ENCODE measurements around the gene TEK.

The TEK gene

DNA sequence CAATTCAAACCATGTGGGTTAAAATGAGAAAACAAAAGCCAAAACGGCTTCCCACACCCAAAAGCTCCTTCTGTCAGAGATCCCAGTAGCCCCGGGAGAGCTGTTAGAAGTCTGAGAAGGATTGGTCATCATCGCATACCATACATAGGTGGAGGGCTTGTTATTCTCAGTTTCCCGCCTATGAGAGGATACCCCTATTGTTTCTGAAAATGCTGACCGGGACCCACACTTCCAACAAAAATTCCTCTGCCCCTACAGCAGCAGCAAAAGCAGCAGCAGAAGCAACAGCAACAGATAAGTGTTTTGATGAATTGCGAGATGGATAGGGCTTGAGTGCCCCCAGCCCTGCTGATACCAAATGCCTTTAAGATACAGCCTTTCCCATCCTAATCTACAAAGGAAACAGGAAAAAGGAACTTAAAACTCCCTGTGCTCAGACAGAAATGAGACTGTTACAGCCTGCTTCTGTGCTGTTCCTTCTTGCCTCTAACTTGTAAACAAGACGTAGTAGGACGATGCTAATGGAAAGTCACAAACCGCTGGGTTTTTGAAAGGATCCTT lies at the start of gene TEK:
Gene TEK (plus strand): TSS at position 245 of the 561 bp plus-strand sequence. CDS start 366 bp downstream, outside the sequence.
- H3K4me1 Mint-ChIP-seq: peaks cover 6% of the 10 kb centered on the region
- H3K27ac Mint-ChIP-seq: peak within 1 kb of the TSS; percentile 47 to 69 (median 58)
- H3K9me3 Mint-ChIP-seq: no peaks in the 10 kb centered on the region
- H3K4me3 Mint-ChIP-seq: peak within 1 kb of the TSS; percentile 62 to 78 (median 76)
- TF ChIP-seq, protein P1, sequence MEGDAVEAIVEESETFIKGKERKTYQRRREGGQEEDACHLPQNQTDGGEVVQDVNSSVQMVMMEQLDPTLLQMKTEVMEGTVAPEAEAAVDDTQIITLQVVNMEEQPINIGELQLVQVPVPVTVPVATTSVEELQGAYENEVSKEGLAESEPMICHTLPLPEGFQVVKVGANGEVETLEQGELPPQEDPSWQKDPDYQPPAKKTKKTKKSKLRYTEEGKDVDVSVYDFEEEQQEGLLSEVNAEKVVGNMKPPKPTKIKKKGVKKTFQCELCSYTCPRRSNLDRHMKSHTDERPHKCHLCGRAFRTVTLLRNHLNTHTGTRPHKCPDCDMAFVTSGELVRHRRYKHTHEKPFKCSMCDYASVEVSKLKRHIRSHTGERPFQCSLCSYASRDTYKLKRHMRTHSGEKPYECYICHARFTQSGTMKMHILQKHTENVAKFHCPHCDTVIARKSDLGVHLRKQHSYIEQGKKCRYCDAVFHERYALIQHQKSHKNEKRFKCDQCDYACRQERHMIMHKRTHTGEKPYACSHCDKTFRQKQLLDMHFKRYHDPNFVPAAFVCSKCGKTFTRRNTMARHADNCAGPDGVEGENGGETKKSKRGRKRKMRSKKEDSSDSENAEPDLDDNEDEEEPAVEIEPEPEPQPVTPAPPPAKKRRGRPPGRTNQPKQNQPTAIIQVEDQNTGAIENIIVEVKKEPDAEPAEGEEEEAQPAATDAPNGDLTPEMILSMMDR (IDR thresholded peaks at IDR 0.05; ENCODE audit: unreplicated experiment in 3 of 3): no peak
- H3K27me3 Mint-ChIP-seq (ENCODE audit: low read depth): no peaks in the 10 kb centered on the region
- no peaks in the 10 kb centered on the region for H3K36me3 Mint-ChIP-seq (ENCODE audit: low read depth)

DNA sequence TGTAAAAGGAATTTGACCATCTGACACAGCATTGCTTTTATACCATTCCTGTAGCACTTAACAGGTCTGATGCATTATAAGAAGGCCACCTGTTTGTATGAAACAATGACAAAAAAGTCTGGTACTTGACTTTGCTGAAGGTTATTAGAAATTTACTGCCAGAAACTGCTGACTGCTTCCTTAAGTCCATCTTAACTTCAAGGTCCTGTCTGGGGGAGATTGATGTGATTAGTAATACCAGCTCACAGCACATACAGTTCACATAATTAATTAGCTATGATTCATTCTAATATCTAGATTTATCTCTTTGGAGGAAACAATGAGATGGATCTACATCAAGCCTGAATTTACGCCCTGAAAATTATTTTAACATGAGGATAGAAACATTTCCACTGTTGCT lies 49.6 kb upstream of the TEK start:
- Mint-ChIP-seq H3K9me3 (no peaks in the 10 kb centered on the region), H3K36me3 (ENCODE audit: low read depth) (peaks cover 32% of the 10 kb centered on the region), H3K4me3 (no peak overlapping the region), H3K4me1 (no peaks in the 10 kb centered on the region), H3K27ac (no peak overlapping the region), H3K27me3 (ENCODE audit: low read depth) (no peaks in the 10 kb centered on the region)
- TF ChIP-seq, protein P1 (IDR thresholded peaks at IDR 0.05; ENCODE audit: unreplicated experiment in 3 of 3): no peak

DNA sequence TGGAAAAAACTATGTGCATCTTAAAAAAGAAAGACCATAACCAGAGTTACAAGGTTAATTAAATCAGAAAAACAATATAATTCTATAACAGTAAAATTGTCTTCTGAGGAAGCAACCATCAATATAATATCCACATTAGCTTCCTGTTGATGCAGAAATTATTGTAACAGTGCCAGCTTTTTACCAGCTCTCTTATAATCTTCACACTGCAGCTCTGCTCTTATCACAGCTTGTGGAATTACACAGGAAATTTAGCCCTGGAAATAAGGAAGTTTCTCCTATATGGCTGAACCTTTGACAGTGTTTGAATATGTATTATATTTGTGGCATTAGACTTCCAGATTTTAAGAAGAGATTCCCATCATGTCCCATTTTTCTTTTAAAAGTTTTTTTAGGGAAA lies 49.1 kb upstream of the TEK start:
- no peak overlapping the region for H3K4me3 Mint-ChIP-seq
- peaks cover 32% of the 10 kb centered on the region for H3K36me3 Mint-ChIP-seq (ENCODE audit: low read depth)
- H3K27me3 Mint-ChIP-seq (ENCODE audit: low read depth): no peaks in the 10 kb centered on the region
- TF ChIP-seq, protein P1 (IDR thresholded peaks at IDR 0.05; ENCODE audit: unreplicated experiment in 3 of 3): no peak
- H3K4me1 Mint-ChIP-seq: no peaks in the 10 kb centered on the region
- no peaks in the 10 kb centered on the region for H3K9me3 Mint-ChIP-seq
- no peak overlapping the region for H3K27ac Mint-ChIP-seq

- Mint-ChIP-seq H3K4me3 (no peak overlapping the region), H3K36me3 (ENCODE audit: low read depth) (peaks cover 11% of the 10 kb centered on the region), H3K4me1 (no peaks in the 10 kb centered on the region), H3K27me3 (ENCODE audit: low read depth) (no peaks in the 10 kb centered on the region), H3K9me3 (no peaks in the 10 kb centered on the region), H3K27ac (no peak overlapping the region)
- TF ChIP-seq, protein P1 (IDR thresholded peaks at IDR 0.05; ENCODE audit: unreplicated experiment in 3 of 3): no peak
Observed at GRCh38 chr9:27065288-27065687, 43.7 kb upstream of the TEK start.

DNA sequence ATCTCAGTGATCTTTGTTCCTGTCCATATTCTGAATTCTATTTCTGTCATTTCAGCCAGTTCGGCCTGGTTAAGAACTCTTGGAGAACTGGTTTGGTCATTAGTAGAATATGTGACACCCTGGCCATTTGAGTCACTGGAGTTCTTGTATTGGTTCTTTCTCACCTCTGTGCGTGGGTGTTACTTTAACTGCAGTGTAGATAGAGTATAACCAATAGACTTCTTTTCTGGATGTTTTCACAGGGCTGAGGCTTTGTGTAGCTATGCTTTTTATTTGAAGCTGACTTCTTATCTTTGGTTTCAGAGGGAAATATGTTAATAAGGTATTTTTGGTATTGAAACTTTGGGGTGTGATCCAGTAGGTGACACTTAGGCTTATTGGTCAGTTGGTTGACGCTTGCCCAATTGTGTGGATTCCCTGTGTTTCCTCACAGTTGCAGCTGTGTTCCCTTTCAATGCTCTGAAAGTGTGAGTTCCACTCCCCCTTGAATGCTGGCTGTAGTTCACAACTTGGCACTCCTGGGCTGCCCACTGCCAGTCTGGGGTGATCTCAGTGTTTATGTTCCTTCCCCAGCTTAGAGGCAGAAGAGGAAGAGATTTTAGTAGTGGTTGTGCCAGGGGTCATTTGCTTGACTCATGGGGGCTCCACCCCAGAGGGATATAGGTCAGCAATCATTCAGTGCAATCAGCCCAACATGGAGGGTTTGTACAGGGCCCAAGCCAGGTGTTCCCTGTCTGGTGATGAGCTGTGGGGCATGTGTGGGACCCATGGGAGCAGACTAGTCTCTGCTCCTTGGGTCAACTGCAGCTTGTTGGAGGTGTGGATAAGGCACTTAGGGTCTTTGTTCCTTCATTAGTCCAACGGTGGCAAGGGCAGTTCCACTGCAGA lies 34.9 kb upstream of the TEK start:
- Mint-ChIP-seq H3K27ac (no peak overlapping the region), H3K4me1 (no peaks in the 10 kb centered on the region), H3K9me3 (peaks cover 11% of the 10 kb centered on the region), H3K4me3 (no peak overlapping the region), H3K36me3 (ENCODE audit: low read depth) (peaks cover 44% of the 10 kb centered on the region), H3K27me3 (ENCODE audit: low read depth) (peaks cover 4% of the 10 kb centered on the region)
- TF ChIP-seq, protein P1 (IDR thresholded peaks at IDR 0.05; ENCODE audit: unreplicated experiment in 3 of 3): no peak

Data from nephron (organoid).